A673 (cell line): ENCODE measurements around the gene SGCD. TPM values are rescaled to one million over a fixed set of nuclear protein-coding genes. Genes with fewer than 3 reads are reported as not detected.

ENCODE experiments used
- BruUV-seq: library from RNA; stranded (reverse); fragments of 400-500 nt; replicated peaks from 2 replicates; lab custom pipeline; 2021; lab: Mats Ljungman, UMichigan
- CTCF ChIA-PET: fragments of 300-600 bp; sonication (Branson Sonifier 250); formaldehyde crosslinking; loops from one replicate; lab custom pipeline; 2022; ENCODE audit warnings: antibody characterized with exemption; lab: Charles Lee
- POLR2A ChIA-PET: fragments of 300-600 bp; sonication (Branson Sonifier 250); formaldehyde crosslinking; loops from one replicate; lab custom pipeline; 2022; ENCODE audit warnings: antibody characterized with exemption; ENCODE audit not compliant: low non-redundant PET; lab: Charles Lee
- DNase-seq: peaks from one replicate; pipeline ENCODE4 v3.0.0-alpha.2; 2015; ENCODE audit warnings: low spot score
- H3K27ac ChIP-seq: fragments of 200-600 bp; sonication (generic); 2 replicates; pipeline ENCODE4 v1.5.1; 2016; ENCODE audit warnings: mixed run types, low read depth, mild to moderate bottlenecking, mixed read lengths, antibody characterized with exemption, low read length; ENCODE audit not compliant: poor library complexity, severe bottlenecking
- H3K27me3 ChIP-seq: fragments of 200-600 bp; sonication (generic); replicated peaks from 2 replicates; pipeline ENCODE4 v1.6.1; 2017; ENCODE audit warnings: mixed run types, low read depth, mild to moderate bottlenecking, mixed read lengths, antibody characterized with exemption, low read length; ENCODE audit not compliant: insufficient read depth, poor library complexity
- H3K36me3 ChIP-seq: fragments of 200-600 bp; sonication (generic); 2 replicates; pipeline ENCODE4 v1.6.1; 2016; ENCODE audit warnings: mixed run types, mild to moderate bottlenecking, mixed read lengths, antibody characterized with exemption, low read length; ENCODE audit not compliant: insufficient read depth, poor library complexity, severe bottlenecking
- H3K4me1 ChIP-seq: fragments of 200-600 bp; sonication (generic); 2 replicates; pipeline ENCODE4 v1.6.1; 2017; ENCODE audit warnings: mixed run types, mild to moderate bottlenecking, mixed read lengths, antibody characterized with exemption, low read length; ENCODE audit not compliant: insufficient read depth, poor library complexity, severe bottlenecking
- H3K4me3 ChIP-seq: fragments of 200-600 bp; sonication (generic); 2 replicates; pipeline ENCODE4 v1.5.1; 2016; ENCODE audit warnings: low read depth, mixed run types, mild to moderate bottlenecking, mixed read lengths, low read length; ENCODE audit not compliant: poor library complexity, severe bottlenecking
- H3K9me3 ChIP-seq: fragments of 200-600 bp; sonication (generic); 2 replicates; pipeline ENCODE4 v1.6.1; 2016; ENCODE audit warnings: mixed run types, low read depth, mild to moderate bottlenecking, mixed read lengths, antibody characterized with exemption, low read length; ENCODE audit not compliant: poor library complexity, severe bottlenecking
- CTCF ChIP-seq: fragments of 300-800, 200-600 bp; sonication (generic); conservative IDR thresholded peaks from 2 replicates; pipeline ENCODE4 v1.5.1; 2017; ENCODE audit warnings: low read depth, mild to moderate bottlenecking, antibody characterized with exemption, low read length, moderate library complexity, mixed read lengths
- EZH2 ChIP-seq: fragments of 200-600 bp; sonication (generic); IDR thresholded peaks from 2 replicates; pipeline ENCODE4 v1.6.1; 2017; ENCODE audit warnings: borderline replicate concordance, low read depth, mild to moderate bottlenecking, mixed read lengths, antibody characterized with exemption, low read length; ENCODE audit not compliant: poor library complexity, severe bottlenecking
- intact Hi-C: fragments of 100-400 bp; cut with micrococcal nuclease; formaldehyde crosslinking; loops from one replicate; pipeline ENCODE4 v1.10.0; 2022; ENCODE audit not compliant: unreplicated experiment
- total RNA-seq: library from RNA; stranded (reverse); gene quantifications from 2 replicates; pipeline ENCODE4 v1.2.3, GENCODE V29; 2021

The SGCD gene
- total RNA-seq, 1 experiment from 2014 or later: 0.17 TPM

GRCh38 chr5:156380848-156381247 is 53.9 kb downstream of the SGCD start:
- ChIA-PET CTCF (no interaction called here), POLR2A (no interaction called here)
- Histone ChIP-seq H3K4me1 (no peaks in the 10 kb centered on the region), H3K27me3 (no peaks in the 10 kb centered on the region), H3K4me3 (no peak overlapping the region), H3K9me3 (no peaks in the 10 kb centered on the region), H3K27ac (no peak overlapping the region), H3K36me3 (no peaks in the 10 kb centered on the region)
- intact Hi-C loops: no loop called here
- TF ChIP-seq EZH2 (no peak), CTCF (no peak)
- BruUV-seq: no TSS peak
- DNase-seq: no peak

GRCh38 chr5:156383510-156384265 is 56.7 kb downstream of the SGCD start:
- no peaks in the 10 kb centered on the region for H3K36me3 ChIP-seq
- ChIA-PET POLR2A (no interaction called here), CTCF (no interaction called here)
- H3K27me3 ChIP-seq: no peaks in the 10 kb centered on the region
- H3K4me3 ChIP-seq: no peak overlapping the region
- DNase-seq: no peak
- H3K4me1 ChIP-seq: no peaks in the 10 kb centered on the region
- H3K27ac ChIP-seq: no peak overlapping the region
- TF ChIP-seq EZH2 (no peak), CTCF (no peak)
- intact Hi-C loops: no loop called here
- no TSS peak for BruUV-seq
- H3K9me3 ChIP-seq: no peaks in the 10 kb centered on the region

- DNase-seq: no peak
- ChIA-PET POLR2A (no interaction called here), CTCF (no interaction called here)
- TF ChIP-seq CTCF (no peak), EZH2 (no peak)
- Histone ChIP-seq H3K27ac (no peak overlapping the region), H3K27me3 (no peaks in the 10 kb centered on the region), H3K9me3 (no peaks in the 10 kb centered on the region), H3K4me3 (no peak overlapping the region), H3K36me3 (no peaks in the 10 kb centered on the region), H3K4me1 (no peaks in the 10 kb centered on the region)
- intact Hi-C loops: no loop called here
- no TSS peak for BruUV-seq
These were observed 58.5 kb downstream of the SGCD start for GRCh38 chr5:156385416-156385815.
